ENCODE data around the gene ZAR1L. TPM values are rescaled to one million over a fixed set of nuclear protein-coding genes. Genes with fewer than 3 reads are reported as not detected.

ZAR1L gene
- total RNA-seq, 1 donor from 2014 or later: not detected

GRCh38 chr13:32340914-32341313 is 25.8 kb upstream of the ZAR1L start:
- Mint-ChIP-seq H3K27ac (no peak overlapping the region), H3K4me1 (ENCODE audit: low read depth) (no peaks in the 10 kb centered on the region), H3K36me3 (ENCODE audit: insufficient read depth) (peaks cover 26% of the 10 kb centered on the region), H3K9me3 (ENCODE audit: low read depth) (peaks cover 10% of the 10 kb centered on the region), H3K27me3 (no peaks in the 10 kb centered on the region), H3K4me3 (ENCODE audit: low read depth) (no peak overlapping the region)
- TF ChIP-seq CTCF (IDR thresholded peaks at IDR 0.05; ENCODE audit: unreplicated experiment): no peak
- no peak for DNase-seq (ENCODE audit: low spot score, unreplicated experiment)

- H3K36me3 Mint-ChIP-seq (ENCODE audit: insufficient read depth): peaks cover 30% of the 10 kb centered on the region
- H3K27ac Mint-ChIP-seq: no peak overlapping the region
- no peak for DNase-seq (ENCODE audit: low spot score, unreplicated experiment)
- no peak for TF ChIP-seq CTCF (IDR thresholded peaks at IDR 0.05; ENCODE audit: unreplicated experiment)
- H3K4me3 Mint-ChIP-seq (ENCODE audit: low read depth): no peak overlapping the region
- no peaks in the 10 kb centered on the region for H3K27me3 Mint-ChIP-seq
- no peaks in the 10 kb centered on the region for H3K4me1 Mint-ChIP-seq (ENCODE audit: low read depth)
- peaks cover 3% of the 10 kb centered on the region for H3K9me3 Mint-ChIP-seq (ENCODE audit: low read depth)
Observed at GRCh38 chr13:32334671-32335070, 19.5 kb upstream of the ZAR1L start.

GRCh38 chr13:32330441-32330840 is 15.3 kb upstream of the ZAR1L start:
- peaks cover 7% of the 10 kb centered on the region for H3K36me3 Mint-ChIP-seq (ENCODE audit: insufficient read depth)
- TF ChIP-seq CTCF (IDR thresholded peaks at IDR 0.05; ENCODE audit: unreplicated experiment): no peak
- H3K27ac Mint-ChIP-seq: no peak overlapping the region
- H3K27me3 Mint-ChIP-seq: no peaks in the 10 kb centered on the region
- DNase-seq (ENCODE audit: low spot score, unreplicated experiment): no peak
- no peak overlapping the region for H3K4me3 Mint-ChIP-seq (ENCODE audit: low read depth)
- no peaks in the 10 kb centered on the region for H3K4me1 Mint-ChIP-seq (ENCODE audit: low read depth)
- H3K9me3 Mint-ChIP-seq (ENCODE audit: low read depth): peaks cover 3% of the 10 kb centered on the region

- no peak for DNase-seq (ENCODE audit: low spot score, unreplicated experiment)
- H3K36me3 Mint-ChIP-seq (ENCODE audit: insufficient read depth): peaks cover 12% of the 10 kb centered on the region
- no peak for TF ChIP-seq CTCF (IDR thresholded peaks at IDR 0.05; ENCODE audit: unreplicated experiment)
- H3K27me3 Mint-ChIP-seq: peaks cover 3% of the 10 kb centered on the region
- H3K4me1 Mint-ChIP-seq (ENCODE audit: low read depth): peaks cover 3% of the 10 kb centered on the region
- H3K4me3 Mint-ChIP-seq (ENCODE audit: low read depth): no peak overlapping the region
- no peak overlapping the region for H3K27ac Mint-ChIP-seq
- no peaks in the 10 kb centered on the region for H3K9me3 Mint-ChIP-seq (ENCODE audit: low read depth)
Observed at GRCh38 chr13:32323912-32324311, 8.7 kb upstream of the ZAR1L start.

GRCh38 chr13:32320528-32320927 is 5.4 kb upstream of the ZAR1L start:
- no peak overlapping the region for H3K4me3 Mint-ChIP-seq (ENCODE audit: low read depth)
- H3K4me1 Mint-ChIP-seq (ENCODE audit: low read depth): peaks cover 3% of the 10 kb centered on the region
- no peak for DNase-seq (ENCODE audit: low spot score, unreplicated experiment)
- H3K27me3 Mint-ChIP-seq: peaks cover 3% of the 10 kb centered on the region
- H3K9me3 Mint-ChIP-seq (ENCODE audit: low read depth): no peaks in the 10 kb centered on the region
- no peak for TF ChIP-seq CTCF (IDR thresholded peaks at IDR 0.05; ENCODE audit: unreplicated experiment)
- no peak overlapping the region for H3K27ac Mint-ChIP-seq
- H3K36me3 Mint-ChIP-seq (ENCODE audit: insufficient read depth): peaks cover 12% of the 10 kb centered on the region
